ENCODE data around the gene BLM.
A peak's percentile ranks its signal among the peaks of the same experiment; 100 is the strongest.
"Not testable (repeated sequence)": the region's sequence is repeated elsewhere in the genome, so short reads cannot be mapped to it uniquely, and the experiment has no call there.

Gene BLM

GRCh38 chr15:90716976-90717821 lies at the start of gene BLM:
Gene BLM (plus strand): TSS chr15:90717346. CDS start chr15:90747393, 30,047 bp downstream.
- DNase-seq (peak; percentile 92), ATAC-seq (peak; percentile 100)

- ATAC-seq, DNase-seq: not testable (repeated sequence)
These were observed 49.3 kb upstream of the BLM start for GRCh38 chr15:90667755-90668345.

- not testable (repeated sequence) for ATAC-seq, DNase-seq
These were observed 46.5 kb upstream of the BLM start for GRCh38 chr15:90670631-90671030.

GRCh38 chr15:90671216-90671615 lies 45.9 kb upstream of the BLM start:
- ATAC-seq (no peak), DNase-seq (no peak)

GRCh38 chr15:90673357-90673756 lies 43.8 kb upstream of the BLM start:
- DNase-seq, ATAC-seq: not testable (repeated sequence)

GRCh38 chr15:90674476-90674875 lies 42.7 kb upstream of the BLM start:
- DNase-seq (no peak), ATAC-seq (no peak)

- no peak for ATAC-seq
- no peak for DNase-seq
These were observed 41.7 kb upstream of the BLM start for GRCh38 chr15:90675464-90675863.

- ATAC-seq (peak; percentile 19), DNase-seq (no peak)
These were observed 39.0 kb upstream of the BLM start for GRCh38 chr15:90677807-90678790.

- DNase-seq: no peak
- no peak for ATAC-seq
These were observed 37.2 kb upstream of the BLM start for GRCh38 chr15:90679959-90680358.

GRCh38 chr15:90680371-90680935 lies 36.7 kb upstream of the BLM start:
- DNase-seq: no peak
- ATAC-seq: peak; percentile 55

- DNase-seq (no peak), ATAC-seq (no peak)
These were observed 36.1 kb upstream of the BLM start for GRCh38 chr15:90681056-90681455.

GRCh38 chr15:90681480-90681879 lies 35.7 kb upstream of the BLM start:
- ATAC-seq (no peak), DNase-seq (no peak)

- ATAC-seq: no peak
- DNase-seq: no peak
These were observed 33.8 kb upstream of the BLM start for GRCh38 chr15:90683371-90683770.

GRCh38 chr15:90683876-90684275 lies 33.3 kb upstream of the BLM start:
- DNase-seq (no peak), ATAC-seq (no peak)

GRCh38 chr15:90684281-90684680 lies 32.9 kb upstream of the BLM start:
- ATAC-seq (no peak), DNase-seq (no peak)

- no peak for ATAC-seq
- no peak for DNase-seq
These were observed 31.3 kb upstream of the BLM start for GRCh38 chr15:90685591-90686434.

GRCh38 chr15:90686435-90687218 lies 30.5 kb upstream of the BLM start:
- ATAC-seq (peak; percentile 95), DNase-seq (no peak)

- not testable (repeated sequence) for ATAC-seq, DNase-seq
These were observed 27.7 kb upstream of the BLM start for GRCh38 chr15:90689326-90689961.

- ATAC-seq (no peak), DNase-seq (no peak)
These were observed 26.6 kb upstream of the BLM start for GRCh38 chr15:90690585-90690984.

GRCh38 chr15:90691369-90691768 lies 25.8 kb upstream of the BLM start:
- no peak for ATAC-seq
- no peak for DNase-seq
